ENCODE measurements around the gene RCSD1.

DNA sequence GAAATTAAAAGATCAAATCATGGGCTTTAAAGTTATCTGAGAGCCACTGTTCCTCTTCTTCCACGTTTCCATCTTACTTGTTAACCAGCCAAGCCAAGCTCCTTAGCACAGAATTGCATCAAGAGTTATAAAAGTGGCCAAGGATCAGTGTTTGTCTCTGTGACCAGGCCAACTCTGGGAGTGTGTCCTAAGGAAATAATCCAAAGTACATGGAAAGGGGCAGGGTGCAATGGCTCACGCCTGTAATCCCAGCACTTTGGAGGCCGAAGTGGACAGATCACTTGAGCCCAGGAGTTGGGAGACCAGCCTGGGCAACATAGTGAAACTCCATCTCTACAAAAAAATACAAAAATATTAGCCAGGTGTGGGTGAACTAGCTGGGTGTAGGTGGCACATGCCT is 81.8 kb downstream of the RCSD1 start:
- TF ChIP-seq POLR2A (IDR thresholded peaks at IDR 0.05; ENCODE audit: low read depth, low read length) (no peak), EZH2 (IDR thresholded peaks at IDR 0.05; ENCODE audit: borderline replicate concordance, low read depth, low read length, severe bottlenecking) (no peak), CTCF (IDR thresholded peaks at IDR 0.05; ENCODE audit: extremely low read depth in 1 of 2, insufficient read depth in 1 of 2, low read depth in 1 of 2, low read length in 2 of 2) (no peak), JUN (IDR thresholded peaks at IDR 0.05; ENCODE audit: borderline replicate concordance, insufficient read depth, insufficient read length, low read depth) (no peak), POLR2AphosphoS5 (IDR thresholded peaks at IDR 0.05; ENCODE audit: insufficient read depth, low read depth, low read length) (no peak), GATA2 (IDR thresholded peaks at IDR 0.05; ENCODE audit: insufficient read depth, insufficient read length, low read depth, low read length) (no peak), MYC (IDR thresholded peaks at IDR 0.05; ENCODE audit: low read depth, low read length) (no peak), FOS (IDR thresholded peaks at IDR 0.05; ENCODE audit: borderline replicate concordance, insufficient read depth, low read length) (no peak)
- TF ChIP-seq, protein P1, sequence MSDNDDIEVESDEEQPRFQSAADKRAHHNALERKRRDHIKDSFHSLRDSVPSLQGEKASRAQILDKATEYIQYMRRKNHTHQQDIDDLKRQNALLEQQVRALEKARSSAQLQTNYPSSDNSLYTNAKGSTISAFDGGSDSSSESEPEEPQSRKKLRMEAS (IDR thresholded peaks at IDR 0.05; ENCODE audit: insufficient read depth, insufficient read length): no peak
